H9 (cell line): ENCODE results near the gene C3orf20. TPM values are rescaled to one million over a fixed set of nuclear protein-coding genes. Genes with fewer than 3 reads are reported as not detected.

ENCODE experiments used
- DNase-seq: peaks from one replicate; pipeline ENCODE4 v3.0.0-alpha.2; 2017
- H2AFZ ChIP-seq: one replicate; pipeline ENCODE4 v1.6.1; 2013; ENCODE audit warnings: mild to moderate bottlenecking, low read length, control low read depth, moderate library complexity
- H2AK5ac ChIP-seq: 2 replicates; pipeline ENCODE4 v1.6.1; 2013; ENCODE audit warnings: low read length, control low read depth, mixed read lengths; ENCODE audit not compliant: insufficient read length
- H2BK120ac ChIP-seq: one replicate; pipeline ENCODE4 v1.6.1; 2013; ENCODE audit warnings: low read depth, mild to moderate bottlenecking, low read length, control low read depth, inconsistent platforms; ENCODE audit not compliant: poor library complexity, severe bottlenecking
- H2BK12ac ChIP-seq: 2 replicates; pipeline ENCODE4 v1.6.1; 2013; ENCODE audit warnings: low read length, control low read depth, mixed read lengths, low read depth; ENCODE audit not compliant: insufficient read length
- H2BK15ac ChIP-seq: 2 replicates; pipeline ENCODE4 v1.6.1; 2013; ENCODE audit warnings: low read depth, low read length, control low read depth
- H2BK20ac ChIP-seq: one replicate; pipeline ENCODE4 v1.6.1; 2013; ENCODE audit warnings: low read depth, mild to moderate bottlenecking, low read length, control low read depth, inconsistent platforms; ENCODE audit not compliant: poor library complexity, severe bottlenecking
- H2BK5ac ChIP-seq: 2 replicates; pipeline ENCODE4 v1.6.1; 2013; ENCODE audit warnings: low read length, control low read depth, mixed read lengths; ENCODE audit not compliant: insufficient read length
- H3K14ac ChIP-seq: 2 replicates; pipeline ENCODE4 v1.6.1; 2013; ENCODE audit warnings: low read length, control low read depth; ENCODE audit not compliant: insufficient read depth
- H3K18ac ChIP-seq: 2 replicates; pipeline ENCODE4 v1.6.1; 2013; ENCODE audit warnings: low read depth, mild to moderate bottlenecking, mixed read lengths, low read length, control low read depth; ENCODE audit not compliant: insufficient read length
- H3K23ac ChIP-seq: 2 replicates; pipeline ENCODE4 v1.6.1; 2013; ENCODE audit warnings: low read length, control low read depth, mixed read lengths, low read depth; ENCODE audit not compliant: insufficient read length
- H3K23me2 ChIP-seq: 2 replicates; pipeline ENCODE4 v1.6.1; 2013; ENCODE audit warnings: low read depth, mild to moderate bottlenecking, mixed read lengths, low read length, control low read depth; ENCODE audit not compliant: insufficient read length, poor library complexity, severe bottlenecking
- H3K27ac ChIP-seq: 2 replicates; pipeline ENCODE4 v1.5.1; 2013; ENCODE audit warnings: low read length, control low read depth, mixed read lengths, low read depth; ENCODE audit not compliant: insufficient read length
- H3K27me3 ChIP-seq: 2 replicates; pipeline ENCODE4 v1.6.1; 2013; ENCODE audit warnings: low read length, control low read depth, inconsistent platforms; ENCODE audit not compliant: insufficient read depth
- H3K4ac ChIP-seq: 2 replicates; pipeline ENCODE4 v1.6.1; 2013; ENCODE audit warnings: low read depth, mild to moderate bottlenecking, control low read depth, inconsistent platforms, low read length, moderate library complexity
- H3K4me1 ChIP-seq: 2 replicates; pipeline ENCODE4 v1.6.1; 2013; ENCODE audit warnings: low read length, control low read depth, inconsistent platforms; ENCODE audit not compliant: insufficient read depth
- H3K4me2 ChIP-seq: 2 replicates; pipeline ENCODE4 v1.6.1; 2013; ENCODE audit warnings: low read length, control low read depth, mixed read lengths; ENCODE audit not compliant: insufficient read length, insufficient read depth
- H3K56ac ChIP-seq: 2 replicates; pipeline ENCODE4 v1.6.1; 2013; ENCODE audit warnings: low read depth, mild to moderate bottlenecking, mixed read lengths, low read length, control low read depth; ENCODE audit not compliant: insufficient read length
- H3K79me1 ChIP-seq: 2 replicates; pipeline ENCODE4 v1.6.1; 2013; ENCODE audit warnings: low read depth, mild to moderate bottlenecking, moderate library complexity, low read length, control low read depth, inconsistent platforms; ENCODE audit not compliant: insufficient read depth, poor library complexity, severe bottlenecking
- H3K79me2 ChIP-seq: 2 replicates; pipeline ENCODE4 v1.6.1; 2013; ENCODE audit warnings: low read length, control low read depth, inconsistent platforms; ENCODE audit not compliant: insufficient read depth
- H3K9ac ChIP-seq: 2 replicates; pipeline ENCODE4 v1.6.1; 2013; ENCODE audit warnings: low read length, control low read depth, mixed read lengths; ENCODE audit not compliant: insufficient read length; ENCODE audit errors: extremely low read depth
- H3K9me3 ChIP-seq: one replicate; pipeline ENCODE4 v1.6.1; 2013; ENCODE audit warnings: low read depth, low read length, inconsistent platforms; ENCODE audit not compliant: control insufficient read depth
- H3T11ph ChIP-seq: one replicate; pipeline ENCODE4 v1.6.1; 2013; ENCODE audit warnings: mild to moderate bottlenecking, low read length, control low read depth, inconsistent platforms
- H4K20me1 ChIP-seq: one replicate; pipeline ENCODE4 v1.6.1; 2013; ENCODE audit not compliant: control insufficient read depth, insufficient read length, insufficient read depth
- H4K5ac ChIP-seq: 2 replicates; pipeline ENCODE4 v1.6.1; 2013; ENCODE audit warnings: low read depth, mild to moderate bottlenecking, mixed read lengths, low read length, control low read depth; ENCODE audit not compliant: insufficient read length
- H4K8ac ChIP-seq: replicated peaks from 2 replicates; pipeline ENCODE4 v1.6.1; 2013; ENCODE audit warnings: low read length, control low read depth, mixed read lengths, low read depth; ENCODE audit not compliant: insufficient read length
- H4K91ac ChIP-seq: 2 replicates; pipeline ENCODE4 v1.6.1; 2013; ENCODE audit warnings: low read depth, mild to moderate bottlenecking, moderate library complexity, mixed read lengths, low read length, control low read depth; ENCODE audit not compliant: insufficient read length
- H3K27ac Mint-ChIP-seq, 3 experiments: 2 replicates in 2 of 3; 3 replicates in 1 of 3; pipeline ENCODE4 v1.8.0; 2020 to 2021; ENCODE audit warnings: mixed read lengths in 3 of 3, mild to moderate bottlenecking in 1 of 3, moderate library complexity in 1 of 3
- H3K27me3 Mint-ChIP-seq: 2 replicates; pipeline ENCODE4 v1.8.0; 2021; ENCODE audit warnings: low read depth, mild to moderate bottlenecking, moderate library complexity, mixed read lengths
- H3K36me3 Mint-ChIP-seq, 3 experiments: 2 replicates in 2 of 3; 3 replicates in 1 of 3; pipeline ENCODE4 v1.8.0; 2020 to 2021; ENCODE audit warnings: low read depth in 3 of 3, mixed read lengths in 3 of 3; ENCODE audit not compliant: insufficient read depth in 1 of 3
- H3K4me1 Mint-ChIP-seq, 2 experiments: 2 replicates each; pipeline ENCODE4 v1.8.0; 2020; ENCODE audit warnings: mixed read lengths in 2 of 2
- H3K4me3 Mint-ChIP-seq, 2 experiments: 2 replicates in 1 of 2; 3 replicates in 1 of 2; pipeline ENCODE4 v1.8.0; 2020 to 2021; ENCODE audit warnings: mild to moderate bottlenecking in 2 of 2, mixed read lengths in 2 of 2, moderate library complexity in 1 of 2
- H3K9me3 Mint-ChIP-seq, 2 experiments: 2 replicates in 1 of 2; 3 replicates in 1 of 2; pipeline ENCODE4 v1.8.0; 2020; ENCODE audit warnings: mild to moderate bottlenecking in 2 of 2, mixed read lengths in 2 of 2, moderate library complexity in 1 of 2
- WGBS: extraction: QIAGEN DNeasy Blood & Tissue Kit; methylation state at CpG from one replicate; pipeline ENCODE4 v1.1.7; 2013; ENCODE audit warnings: missing lambda C conversion rate, low lambda C conversion rate, mixed read lengths; ENCODE audit not compliant: insufficient read length; ENCODE audit errors: extremely low coverage; 5-methylcytosine and 5-hydroxymethylcytosine counted together
- total RNA-seq: library from RNA; stranded (reverse); gene quantifications from 2 replicates; pipeline ENCODE4 v1.2.1, GENCODE V29; 2021
- TF ChIP-seq, protein P1 (sequence below): fragments of 200-600 bp; sonication (generic); conservative IDR thresholded peaks from 3 replicates; pipeline ENCODE4 v1.8.0; 2021; ENCODE audit warnings: antibody characterized with exemption, mild to moderate bottlenecking

The C3orf20 gene
- total RNA-seq, 1 experiment from 2014 or later = not detected

- Histone ChIP-seq H3K79me2 (no peaks in the 10 kb centered on the region), H2BK15ac (no peak overlapping the region), H3K79me1 (no peaks in the 10 kb centered on the region), H2BK20ac (no peak overlapping the region), H3K23ac (no peak overlapping the region), H2BK12ac (no peak overlapping the region), H2BK5ac (no peak overlapping the region), H3K14ac (no peak overlapping the region), H3K23me2 (no peaks in the 10 kb centered on the region), H4K8ac (no peak overlapping the region), H2BK120ac (no peak overlapping the region), H2AFZ (no peak overlapping the region), H2AK5ac (no peak overlapping the region), H3K27ac (no peak overlapping the region), H3K4ac (no peak overlapping the region), H3T11ph (no peak overlapping the region), H3K4me2 (no peak overlapping the region), H3K18ac (no peak overlapping the region), H3K9ac (no peak overlapping the region), H3K4me1 (no peaks in the 10 kb centered on the region), H4K20me1 (no peaks in the 10 kb centered on the region), H4K91ac (no peak overlapping the region), H3K27me3 (no peaks in the 10 kb centered on the region), H3K56ac (no peak overlapping the region), H4K5ac (no peak overlapping the region), H3K9me3 (no peaks in the 10 kb centered on the region)
- no peaks in the 10 kb centered on the region for H3K4me1 Mint-ChIP-seq
- DNase-seq = no peak
- H3K36me3 Mint-ChIP-seq = peaks cover 0 to 3% (median 3%) of the 10 kb centered on the region in 3 experiments; a peak in 2 of 7 replicates
- TF ChIP-seq, protein P1, sequence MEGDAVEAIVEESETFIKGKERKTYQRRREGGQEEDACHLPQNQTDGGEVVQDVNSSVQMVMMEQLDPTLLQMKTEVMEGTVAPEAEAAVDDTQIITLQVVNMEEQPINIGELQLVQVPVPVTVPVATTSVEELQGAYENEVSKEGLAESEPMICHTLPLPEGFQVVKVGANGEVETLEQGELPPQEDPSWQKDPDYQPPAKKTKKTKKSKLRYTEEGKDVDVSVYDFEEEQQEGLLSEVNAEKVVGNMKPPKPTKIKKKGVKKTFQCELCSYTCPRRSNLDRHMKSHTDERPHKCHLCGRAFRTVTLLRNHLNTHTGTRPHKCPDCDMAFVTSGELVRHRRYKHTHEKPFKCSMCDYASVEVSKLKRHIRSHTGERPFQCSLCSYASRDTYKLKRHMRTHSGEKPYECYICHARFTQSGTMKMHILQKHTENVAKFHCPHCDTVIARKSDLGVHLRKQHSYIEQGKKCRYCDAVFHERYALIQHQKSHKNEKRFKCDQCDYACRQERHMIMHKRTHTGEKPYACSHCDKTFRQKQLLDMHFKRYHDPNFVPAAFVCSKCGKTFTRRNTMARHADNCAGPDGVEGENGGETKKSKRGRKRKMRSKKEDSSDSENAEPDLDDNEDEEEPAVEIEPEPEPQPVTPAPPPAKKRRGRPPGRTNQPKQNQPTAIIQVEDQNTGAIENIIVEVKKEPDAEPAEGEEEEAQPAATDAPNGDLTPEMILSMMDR = no peak
- no peak overlapping the region for H3K4me3 Mint-ChIP-seq
- peaks cover 37% of the 10 kb centered on the region for H3K27me3 Mint-ChIP-seq
- no CpG with 5 or more reads among the region's 6 CpGs for WGBS
- H3K9me3 Mint-ChIP-seq = peaks cover 11 to 21% of the 10 kb centered on the region in 2 experiments; a peak in 4 of 5 replicates
- H3K27ac Mint-ChIP-seq = no peak overlapping the region
These were observed 69.6 kb downstream of the C3orf20 start for GRCh38 chr3:14744556-14744955.
